Type B pancreatic cell (in vitro differentiated cells): ENCODE data around the gene USP16. TPM values are rescaled to one million over a fixed set of nuclear protein-coding genes. Genes with fewer than 3 reads are reported as not detected.
A peak's percentile ranks its signal among the peaks of the same experiment; 100 is the strongest.

Experiments
- DNase-seq: peaks from one replicate; pipeline ENCODE4 v3.0.0; 2021; ENCODE audit warnings: mixed read lengths; ENCODE audit not compliant: unreplicated experiment; ENCODE audit errors: extremely low spot score
- H3K27ac Mint-ChIP-seq: 2 replicates; pipeline ENCODE4 v1.8.0; 2021; ENCODE audit warnings: mild to moderate bottlenecking, mixed read lengths
- H3K27me3 Mint-ChIP-seq: 2 replicates; pipeline ENCODE4 v1.8.0; 2021; ENCODE audit warnings: mixed read lengths
- H3K36me3 Mint-ChIP-seq: 2 replicates; pipeline ENCODE4 v1.8.0; 2021; ENCODE audit warnings: mixed read lengths
- H3K4me1 Mint-ChIP-seq: one replicate; pipeline ENCODE4 v1.8.0; 2021; ENCODE audit warnings: mixed read lengths; ENCODE audit not compliant: unreplicated experiment
- H3K4me3 Mint-ChIP-seq: 2 replicates; pipeline ENCODE4 v1.8.0; 2021; ENCODE audit warnings: mild to moderate bottlenecking, mixed read lengths
- H3K9me3 Mint-ChIP-seq: 2 replicates; pipeline ENCODE4 v1.8.0; 2021; ENCODE audit warnings: mixed read lengths
- CTCF ChIP-seq: fragments of 200-600 bp; sonication (generic); conservative IDR thresholded peaks from 2 replicates; pipeline ENCODE4 v1.5.0; 2021; ENCODE audit warnings: antibody characterized with exemption, mild to moderate bottlenecking
- total RNA-seq: library from RNA; stranded (reverse); gene quantifications from 2 replicates; pipeline ENCODE4 v1.2.1, GENCODE V29; 2021; ENCODE audit warnings: low replicate concordance

The USP16 gene
- total RNA-seq, 1 donor from 2014 or later, result 28.9 TPM

- no peaks in the 10 kb centered on the region for H3K9me3 Mint-ChIP-seq
- H3K4me1 Mint-ChIP-seq, result peaks cover 23% of the 10 kb centered on the region
- no peak overlapping the region for H3K27ac Mint-ChIP-seq
- H3K36me3 Mint-ChIP-seq, result peaks cover 4% of the 10 kb centered on the region
- no peaks in the 10 kb centered on the region for H3K27me3 Mint-ChIP-seq
- TF ChIP-seq CTCF, result no peak
- no peak overlapping the region for H3K4me3 Mint-ChIP-seq
- DNase-seq, result no peak
Measured at GRCh38 chr21:29022166-29022565, 2.3 kb upstream of the USP16 start.

- peaks cover 18% of the 10 kb centered on the region for H3K4me1 Mint-ChIP-seq
- peak overlapping the region; percentile 99 for H3K4me3 Mint-ChIP-seq
- H3K9me3 Mint-ChIP-seq, result no peaks in the 10 kb centered on the region
- H3K27me3 Mint-ChIP-seq, result no peaks in the 10 kb centered on the region
- H3K36me3 Mint-ChIP-seq, result peaks cover 4% of the 10 kb centered on the region
- no peak for TF ChIP-seq CTCF
- H3K27ac Mint-ChIP-seq, result peak overlapping the region; percentile 100
- no peak for DNase-seq
Measured at GRCh38 chr21:29025328-29025713, 853 bp downstream of the USP16 start.

GRCh38 chr21:29029524-29029923, 5.1 kb downstream of the USP16 start:
- Mint-ChIP-seq H3K27me3 (no peaks in the 10 kb centered on the region), H3K4me3 (no peak overlapping the region), H3K27ac (no peak overlapping the region), H3K9me3 (no peaks in the 10 kb centered on the region), H3K36me3 (peaks cover 17% of the 10 kb centered on the region), H3K4me1 (peaks cover 14% of the 10 kb centered on the region)
- DNase-seq, result no peak
- no peak for TF ChIP-seq CTCF

GRCh38 chr21:29030909-29031308, 6.4 kb downstream of the USP16 start:
- no peak for TF ChIP-seq CTCF
- DNase-seq, result no peak
- no peaks in the 10 kb centered on the region for H3K27me3 Mint-ChIP-seq
- no peak overlapping the region for H3K27ac Mint-ChIP-seq
- H3K36me3 Mint-ChIP-seq, result peaks cover 19% of the 10 kb centered on the region
- no peaks in the 10 kb centered on the region for H3K9me3 Mint-ChIP-seq
- no peak overlapping the region for H3K4me3 Mint-ChIP-seq
- H3K4me1 Mint-ChIP-seq, result peaks cover 9% of the 10 kb centered on the region

- Mint-ChIP-seq H3K36me3 (peaks cover 21% of the 10 kb centered on the region), H3K4me1 (no peaks in the 10 kb centered on the region), H3K4me3 (no peak overlapping the region), H3K27ac (peak overlapping the region; percentile 49), H3K27me3 (no peaks in the 10 kb centered on the region), H3K9me3 (no peaks in the 10 kb centered on the region)
- no peak for DNase-seq
- TF ChIP-seq CTCF, result no peak
Measured at GRCh38 chr21:29033301-29033700, 8.8 kb downstream of the USP16 start.

GRCh38 chr21:29033871-29034270, 9.4 kb downstream of the USP16 start:
- Mint-ChIP-seq H3K4me1 (no peaks in the 10 kb centered on the region), H3K27ac (peak overlapping the region; percentile 49), H3K9me3 (no peaks in the 10 kb centered on the region), H3K4me3 (no peak overlapping the region), H3K36me3 (peaks cover 21% of the 10 kb centered on the region), H3K27me3 (no peaks in the 10 kb centered on the region)
- DNase-seq, result no peak
- no peak for TF ChIP-seq CTCF
